ENCODE data around the gene RANGRF. TPM values are rescaled to one million over a fixed set of nuclear protein-coding genes. Genes with fewer than 3 reads are reported as not detected.

RANGRF gene
- total and polyA plus RNA-seq, 9 of the 15 experiments (the other 6 are each of a cell fraction or from before 2014, with no cell fraction given) = 7.6 to 60.0 (median 16.0) TPM

DNA sequence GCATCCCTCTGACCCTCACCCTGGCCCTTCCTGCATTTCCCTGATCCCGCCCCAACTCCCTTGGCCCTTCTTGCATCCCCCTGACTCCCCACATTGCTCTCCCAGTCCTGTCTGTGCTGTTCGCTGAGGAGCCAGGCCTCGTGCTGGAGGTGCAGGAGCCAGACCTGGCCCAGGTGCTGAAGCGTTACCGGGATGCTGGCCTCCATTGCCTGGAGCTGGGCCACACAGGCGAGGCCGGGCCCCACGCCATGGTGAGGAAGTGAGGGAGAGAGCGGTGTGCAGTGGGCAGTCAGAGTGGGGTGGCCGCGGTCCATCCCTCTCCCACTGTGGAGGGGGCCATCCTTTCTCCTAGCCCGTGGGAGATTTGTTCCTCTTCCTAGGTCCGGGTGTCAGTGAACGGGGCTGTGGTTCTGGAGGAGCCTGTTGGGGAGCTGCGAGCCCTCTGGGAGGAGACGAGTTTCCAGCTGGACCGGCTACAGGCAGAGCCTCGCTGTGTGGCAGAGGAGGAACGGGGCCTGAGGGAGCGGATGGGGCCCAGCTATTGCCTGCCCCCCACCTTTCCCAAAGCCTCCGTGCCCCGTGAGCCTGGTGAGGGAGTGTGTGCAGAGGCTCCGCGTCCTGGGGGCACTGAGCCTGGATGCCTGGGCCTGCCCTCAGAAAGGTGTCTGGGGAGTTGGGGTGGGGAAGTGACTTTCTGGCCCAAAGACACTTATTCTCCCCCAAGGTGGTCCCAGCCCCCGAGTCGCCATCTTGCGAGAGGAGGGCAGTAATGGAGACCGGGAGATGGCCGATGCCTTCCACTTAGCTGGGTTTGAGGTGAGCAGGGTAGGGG lies 21.6 kb upstream of the RANGRF start:
- ChIA-PET CTCF (ENCODE audit: low intra/inter-chr PET ratio) (no interaction called here), POLR2A (interaction anchor here (1.0 kb wide), 1 partner anchor 17 kb away, joined by 3 read pairs; the partner anchor contains the start of gene PFAS)
- no TSS peak for BruUV-seq (replicated peaks)
- WGBS (ENCODE audit: insufficient coverage, low coverage, missing lambda C conversion rate) = 94% methylated on average over 19 of the region's 29 CpGs
- no peaks in the 10 kb centered on the region for H4K20me1 ChIP-seq (replicated peaks; ENCODE audit: control insufficient read depth, insufficient read depth, low read length)
- no peak overlapping the region for H3K27ac ChIP-seq (ENCODE audit: extremely low read depth, low read depth, low read length)
- intact Hi-C loops (cut with micrococcal nuclease) = no loop called here
- FAIRE-seq = no peak
- no peak for DNase-seq (ENCODE audit: extremely low read depth in 1 of 4, low spot score in 3 of 4)
- H3K4me1 ChIP-seq (replicated peaks in 1 of 2; ENCODE audit: control insufficient read depth in 2 of 2, insufficient read depth in 2 of 2, low read length in 2 of 2) = peaks cover 0 to 1% of the 10 kb centered on the region in 2 experiments; a peak in 2 of 5 replicates
- no peaks in the 10 kb centered on the region for H3K9me1 ChIP-seq (ENCODE audit: control insufficient read depth, insufficient read depth, low read length)
- H3K36me3 ChIP-seq (ENCODE audit: control insufficient read depth, insufficient read depth, low read length) = peaks cover 83% of the 10 kb centered on the region; the same call in 1 of the 3 replicates
- H3K9ac ChIP-seq (ENCODE audit: insufficient read depth in 1 of 2, low read depth in 2 of 2, low read length in 2 of 2) = no peak overlapping the region
- H3K79me2 ChIP-seq (ENCODE audit: control insufficient read depth, insufficient read depth, low read length) = no peaks in the 10 kb centered on the region
- no peak for ATAC-seq
- TF ChIP-seq BRCA1 (IDR thresholded peaks at IDR 0.05) = no peak
- no peak for TF ChIP-seq BRCA1 (CRISPR knock-in tag; IDR thresholded peaks at IDR 0.05)
- TF ChIP-seq ZNF717 (CRISPR knock-in tag; IDR thresholded peaks at IDR 0.05) = no peak
- no peak for TF ChIP-seq NRF1 (conservative IDR thresholded peaks at IDR 0.05 in 1 of 2, IDR thresholded peaks at IDR 0.05 in 1 of 2)
- no peak for TF ChIP-seq ARID1B (IDR thresholded peaks at IDR 0.05)
- no peak for TF ChIP-seq PHF8 (IDR thresholded peaks at IDR 0.05; ENCODE audit: borderline replicate concordance, low read length)
- TF ChIP-seq BRD9 (IDR thresholded peaks at IDR 0.05; ENCODE audit: low read depth, partially characterized antibody) = no peak
- no peak for TF ChIP-seq SAFB2 (IDR thresholded peaks at IDR 0.05; ENCODE audit: borderline replicate concordance, low read depth, low read length, severe bottlenecking)
- TF ChIP-seq KDM5B (IDR thresholded peaks at IDR 0.05; ENCODE audit: insufficient replicate concordance, low read depth, low read length) = no peak
- TF ChIP-seq ARID2 (IDR thresholded peaks at IDR 0.05) = no peak
- TF ChIP-seq HDAC6 (IDR thresholded peaks at IDR 0.05; ENCODE audit: low read depth, low read length) = no peak
- TF ChIP-seq PTTG1 (tag; IDR thresholded peaks at IDR 0.05; ENCODE audit: low read depth) = no peak
- TF ChIP-seq FOS (IDR thresholded peaks at IDR 0.05; ENCODE audit: extremely low read depth, insufficient read length) = no peak
- no peak for TF ChIP-seq ZBTB1 (CRISPR knock-in tag; IDR thresholded peaks at IDR 0.05; ENCODE audit: borderline replicate concordance, low read depth)
- no peak for TF ChIP-seq EGR1 (conservative IDR thresholded peaks at IDR 0.05)
- TF ChIP-seq, protein P1, sequence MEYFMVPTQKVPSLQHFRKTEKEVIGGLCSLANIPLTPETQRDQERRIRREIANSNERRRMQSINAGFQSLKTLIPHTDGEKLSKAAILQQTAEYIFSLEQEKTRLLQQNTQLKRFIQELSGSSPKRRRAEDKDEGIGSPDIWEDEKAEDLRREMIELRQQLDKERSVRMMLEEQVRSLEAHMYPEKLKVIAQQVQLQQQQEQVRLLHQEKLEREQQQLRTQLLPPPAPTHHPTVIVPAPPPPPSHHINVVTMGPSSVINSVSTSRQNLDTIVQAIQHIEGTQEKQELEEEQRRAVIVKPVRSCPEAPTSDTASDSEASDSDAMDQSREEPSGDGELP (CRISPR knock-in tag; IDR thresholded peaks at IDR 0.05; ENCODE audit: borderline replicate concordance) = no peak
- no peak for TF ChIP-seq BRF1 (IDR thresholded peaks at IDR 0.05; ENCODE audit: borderline replicate concordance, extremely low read depth, insufficient read length)
- TF ChIP-seq KHSRP (IDR thresholded peaks at IDR 0.05) = no peak
- no peak for TF ChIP-seq NR2C2 (CRISPR knock-in tag; IDR thresholded peaks at IDR 0.05)
- no peak for TF ChIP-seq NR2C2 (tag; IDR thresholded peaks at IDR 0.05)
- no peak for TF ChIP-seq CCNT2 (IDR thresholded peaks at IDR 0.05; ENCODE audit: borderline replicate concordance, extremely low read depth, insufficient read length, low read depth, low read length)
- no peaks in the 10 kb centered on the region for H3K27me3 ChIP-seq (ENCODE audit: control insufficient read depth in 2 of 2, insufficient read depth in 2 of 2, low read length in 2 of 2)
- H3K4me2 ChIP-seq (ENCODE audit: insufficient read depth, low read length) = no peak overlapping the region
- no peaks in the 10 kb centered on the region for H3K9me3 ChIP-seq (replicated peaks; ENCODE audit: control insufficient read depth, insufficient read depth, low read depth, low read length)
- H2AFZ ChIP-seq (ENCODE audit: low read depth, low read length) = no peak overlapping the region
- in situ Hi-C loops (cut with MboI) = no loop called here
- no peak overlapping the region for H3K4me3 ChIP-seq

All from K562 (cell line).